Measurements from ENCODE around the gene OR51D1. TPM values are rescaled to one million over a fixed set of nuclear protein-coding genes. Genes with fewer than 3 reads are reported as not detected.
A peak's percentile ranks its signal among the peaks of the same experiment; 100 is the strongest.

Gene OR51D1
- total and polyA plus RNA-seq, 2 of the 8 experiments (the other 6 are each of a cell fraction or from before 2014, with no cell fraction given) = not detected

DNA sequence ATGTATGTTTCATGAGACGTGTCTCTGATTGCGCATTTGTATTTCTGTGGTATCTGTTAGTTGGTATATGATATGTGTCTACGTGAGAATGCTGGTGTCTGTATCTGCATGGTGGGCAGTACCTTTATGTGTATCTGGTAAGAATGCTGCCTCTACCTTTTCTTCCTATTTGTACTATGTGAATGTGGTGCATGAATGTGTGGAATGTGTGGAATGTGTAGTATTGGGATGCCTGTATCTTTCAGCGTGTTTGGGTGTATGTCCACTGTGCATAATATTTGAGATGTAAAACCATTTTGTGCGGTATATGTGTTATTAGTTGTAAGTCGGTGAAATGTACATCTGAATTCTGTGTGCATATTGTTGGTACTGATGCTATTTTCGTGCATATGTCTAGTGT, 4.2 kb downstream of the OR51D1 start:
- H3K79me1 ChIP-seq (ENCODE audit: low read depth, low read length) = no peaks in the 10 kb centered on the region
- H4K5ac ChIP-seq (ENCODE audit: insufficient read length, low read depth, low read length) = no peak overlapping the region
- peaks cover 0 to 7% (median 4%) of the 10 kb centered on the region in 4 experiments; a peak in 5 of 7 replicates for H3K27me3 ChIP-seq (replicated peaks in 1 of 4; ENCODE audit: control insufficient read depth in 3 of 4, extremely low read depth in 1 of 4, insufficient read depth in 3 of 4, low read length in 3 of 4)
- 0 out of 2 replicates have a peak overlapping the region, but pooled peaks have one; percentile 30 for H2BK12ac ChIP-seq (ENCODE audit: low read depth, low read length)
- H3K9ac ChIP-seq (replicated peaks in 1 of 4; ENCODE audit: extremely low read depth in 1 of 4, low read depth in 3 of 4, low read length in 3 of 4) = 0 out of 7 replicates have a peak overlapping the region, but pooled peaks of 1 of the 4 experiments have one; percentile 18
- no peak overlapping the region for H3K14ac ChIP-seq (ENCODE audit: insufficient read length)
- no peak overlapping the region for H3K23ac ChIP-seq (ENCODE audit: insufficient read length)
- no peak overlapping the region for H3K56ac ChIP-seq (replicated peaks; ENCODE audit: insufficient read length, low read depth, low read length)
- H3K23me2 ChIP-seq (ENCODE audit: low read depth, low read length) = no peaks in the 10 kb centered on the region
- H2BK20ac ChIP-seq (ENCODE audit: low read length) = no peak overlapping the region
- no peak overlapping the region for H3K4ac ChIP-seq (replicated peaks; ENCODE audit: insufficient read length, low read depth, low read length)
- no peak overlapping the region for H4K91ac ChIP-seq (replicated peaks; ENCODE audit: insufficient read length, low read length)
- no peak overlapping the region for H2AFZ ChIP-seq (ENCODE audit: low read length)
- no peak overlapping the region for H3K18ac ChIP-seq (ENCODE audit: extremely low read depth, low read length)
- FAIRE-seq (no peak), DNase-seq (ENCODE audit: low read depth in 1 of 2, low spot score in 2 of 2) (no peak)
- no peaks in the 10 kb centered on the region for H4K20me1 ChIP-seq (replicated peaks in 1 of 2; ENCODE audit: control insufficient read depth in 1 of 2, insufficient read depth in 2 of 2, low read length in 2 of 2)
- H2BK5ac ChIP-seq (ENCODE audit: low read depth, low read length) = no peak overlapping the region
- H2BK120ac ChIP-seq (replicated peaks; ENCODE audit: low read depth, low read length) = no peak overlapping the region
- no peak overlapping the region for H2BK15ac ChIP-seq (ENCODE audit: low read length)
- no peak overlapping the region for H3K4me2 ChIP-seq (ENCODE audit: insufficient read depth in 1 of 2, low read depth in 2 of 2, low read length in 2 of 2)
- H3K36me3 ChIP-seq (ENCODE audit: control insufficient read depth in 2 of 4, insufficient read depth in 4 of 4, low read length in 3 of 4) = no peaks in the 10 kb centered on the region
- no peak overlapping the region for H4K8ac ChIP-seq (ENCODE audit: extremely low read depth, insufficient read depth, low read length)
- CTCF ChIA-PET (ENCODE audit: partially characterized antibody) = interaction anchor here (1.3 kb wide), 1 partner anchor 185 kb away, joined by 3 read pairs; no protein-coding TSS in a partner anchor
- TF ChIP-seq TCF12 (IDR thresholded peaks at IDR 0.05; ENCODE audit: low read depth, low read length) (no peak), TEAD4 (IDR thresholded peaks at IDR 0.05; ENCODE audit: low read depth, low read length) (peak; percentile 89), HDAC2 (IDR thresholded peaks at IDR 0.05; ENCODE audit: borderline replicate concordance in 1 of 2, low read depth in 2 of 2, low read length in 2 of 2) (no peak), TAF1 (IDR thresholded peaks at IDR 0.05; ENCODE audit: low read depth, low read length) (no peak)
- peak overlapping the region; percentile 82; the same call in 1 of the 2 replicates for H2AK5ac ChIP-seq (ENCODE audit: low read depth, low read length)
- WGBS, 2 experiments (ENCODE audit: extremely low coverage in 1 of 2, insufficient coverage in 1 of 2, insufficient read length in 1 of 2, insufficient replicate concordance in 2 of 2, low coverage in 1 of 2, low lambda C conversion rate in 2 of 2, missing lambda C conversion rate in 1 of 2) = 94% methylated on average over 7 of the region's 7 CpGs; no CpG with 5 or more reads in 1 of the 2 experiments
- H3K9me3 ChIP-seq (ENCODE audit: insufficient read depth in 2 of 2, low read depth in 1 of 2, low read length in 1 of 2) = no peaks in the 10 kb centered on the region; a peak in 1 of 4 replicates
- no peaks in the 10 kb centered on the region for H3K79me2 ChIP-seq (ENCODE audit: control insufficient read depth in 1 of 2, insufficient read depth in 2 of 2, low read length in 2 of 2)
- POLR2A ChIA-PET (ENCODE audit: partially characterized antibody) = no interaction called here
- no peaks in the 10 kb centered on the region for H3K4me1 ChIP-seq (replicated peaks in 1 of 4; ENCODE audit: control insufficient read depth in 3 of 4, insufficient read depth in 4 of 4, low read length in 3 of 4)
- no peak overlapping the region for H3K4me3 ChIP-seq (ENCODE audit: extremely low read depth in 1 of 4, insufficient read depth in 2 of 4, low read depth in 3 of 4, low read length in 4 of 4)
- no peak overlapping the region for H3K27ac ChIP-seq (ENCODE audit: low read depth, low read length)
